ENCODE measurements around the gene NUP210L.

NUP210L gene

GRCh38 chr1:153958961-153959260 lies 196.0 kb downstream of the NUP210L start:
- H3K4me3 ChIP-seq (ENCODE audit: low read depth, low read length) = no peak overlapping the region
- no peak for TF ChIP-seq CTCF (IDR thresholded peaks at IDR 0.05; ENCODE audit: borderline replicate concordance, insufficient read depth, low read depth, low read length)

GRCh38 chr1:153958111-153958960 lies 196.5 kb downstream of the NUP210L start, which contains the start of gene CRTC2:
Gene CRTC2, minus strand, starts transcription at chr1:153958612. Its CDS starts 115 bp downstream, at chr1:153958497.
- TF ChIP-seq CTCF (IDR thresholded peaks at IDR 0.05; ENCODE audit: borderline replicate concordance, insufficient read depth, low read depth, low read length) = no peak
- H3K4me3 ChIP-seq (ENCODE audit: low read depth, low read length) = peak within 1 kb of the TSS; percentile 98

- TF ChIP-seq CTCF (IDR thresholded peaks at IDR 0.05; ENCODE audit: borderline replicate concordance, insufficient read depth, low read depth, low read length) = no peak
- H3K4me3 ChIP-seq (ENCODE audit: low read depth, low read length) = peak overlapping the region; percentile 98
Measured at GRCh38 chr1:153957744-153958110, 197.1 kb downstream of the NUP210L start.

- no peak for TF ChIP-seq CTCF (IDR thresholded peaks at IDR 0.05; ENCODE audit: borderline replicate concordance, insufficient read depth, low read depth, low read length)
Measured at GRCh38 chr1:153956997-153957715, 197.7 kb downstream of the NUP210L start.

GRCh38 chr1:153954826-153955225 lies 200.0 kb downstream of the NUP210L start:
- TF ChIP-seq CTCF (IDR thresholded peaks at IDR 0.05; ENCODE audit: borderline replicate concordance, insufficient read depth, low read depth, low read length) = no peak
- no peak overlapping the region for H3K4me3 ChIP-seq (ENCODE audit: low read depth, low read length)

More at GRCh38 chr1:153956997-153957715, 197.7 kb downstream of the NUP210L start:
- peak overlapping the region; percentile 98 for H3K4me3 ChIP-seq (ENCODE audit: low read depth, low read length)

GRCh38 chr1:153953859-153954365 lies 201.0 kb downstream of the NUP210L start:
- no peak overlapping the region for H3K4me3 ChIP-seq (ENCODE audit: low read depth, low read length)
- TF ChIP-seq CTCF (IDR thresholded peaks at IDR 0.05; ENCODE audit: borderline replicate concordance, insufficient read depth, low read depth, low read length) = no peak

All from GM12875 (cell line).